ENCODE measurements around the gene ACTN2. TPM values are rescaled to one million over a fixed set of nuclear protein-coding genes. Genes with fewer than 3 reads are reported as not detected.
"Not testable (repeated sequence)": the region's sequence is repeated elsewhere in the genome, so short reads cannot be mapped to it uniquely, and the experiment has no call there.

The ACTN2 gene
- total RNA-seq = not detected in 2 replicates

DNA sequence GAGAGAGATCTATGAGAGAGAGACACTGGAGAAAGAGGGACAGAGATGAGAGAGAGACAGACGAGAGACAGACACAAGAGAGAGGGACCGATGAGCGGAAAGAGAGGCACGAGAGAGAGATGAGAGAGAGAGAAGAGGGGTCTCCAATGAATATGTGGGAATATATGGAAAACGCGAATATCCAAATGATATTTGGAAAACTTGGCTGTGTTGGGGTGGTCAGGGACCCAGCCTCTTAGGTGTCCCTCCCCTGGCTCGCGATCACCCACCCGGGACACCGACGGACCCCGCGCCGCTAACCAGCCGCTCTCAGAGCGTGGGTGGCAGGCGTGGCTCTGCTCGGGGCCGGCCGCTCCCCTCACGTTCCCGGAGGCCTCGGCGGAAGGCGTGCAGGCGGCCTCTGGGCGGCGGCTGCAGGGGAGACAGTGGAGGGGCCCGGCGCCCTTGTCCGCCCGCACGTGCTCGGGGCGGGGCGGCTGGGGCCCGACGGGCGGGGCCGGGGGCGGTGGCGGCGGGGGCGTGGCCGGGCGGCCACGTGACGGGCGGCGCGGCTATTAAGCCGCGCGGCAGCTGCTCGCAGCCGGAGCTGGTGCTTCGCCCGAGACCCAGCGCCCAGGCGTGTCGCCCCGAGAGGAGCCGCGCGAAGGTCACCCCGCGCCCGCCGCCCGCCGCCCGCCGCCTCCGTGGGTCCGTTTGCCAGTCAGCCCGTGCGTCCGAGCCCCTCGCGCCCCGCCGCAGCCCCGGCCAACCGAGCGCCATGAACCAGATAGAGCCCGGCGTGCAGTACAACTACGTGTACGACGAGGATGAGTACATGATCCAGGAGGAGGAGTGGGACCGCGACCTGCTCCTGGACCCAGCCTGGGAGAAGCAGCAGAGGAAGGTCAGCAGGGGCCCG is at the start of gene ACTN2:
ACTN2 (plus strand) TSS at position 583 of the 898 bp plus-strand sequence; CDS start at position 758, 175 bp downstream.
- intact Hi-C loops (cut with micrococcal nuclease) = loop anchor here (2.0 to 5.0 kb wide), 4 partner anchors 84 to 404 kb away; partner anchors contain the start of genes ERO1B, HEATR1 and MTR

GRCh38 chr1:236638945-236639344 is 47.4 kb upstream of the ACTN2 start:
- intact Hi-C loops (cut with micrococcal nuclease) = no loop called here

DNA sequence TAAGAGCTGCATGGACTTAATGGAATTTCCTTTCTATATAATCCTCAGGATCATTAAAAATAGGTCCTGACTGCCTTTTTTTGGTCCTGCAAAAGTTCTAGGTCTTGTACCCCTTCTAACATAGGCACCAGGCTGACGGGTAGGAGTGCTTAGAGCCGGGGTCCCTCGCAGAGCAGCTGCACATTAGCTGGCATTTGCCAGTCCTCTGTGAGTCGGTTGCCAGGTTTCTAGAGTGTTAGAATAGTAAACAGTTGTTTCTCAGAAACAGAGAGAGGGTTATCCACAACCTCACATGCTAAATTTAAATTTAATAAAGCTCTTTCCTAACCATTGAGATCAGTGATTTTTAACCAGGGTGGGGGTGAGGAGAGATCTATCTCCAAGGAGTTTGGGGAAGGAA is 46.6 kb upstream of the ACTN2 start:
- intact Hi-C loops (cut with micrococcal nuclease) = no loop called here

GRCh38 chr1:236642763-236643162 is 43.5 kb upstream of the ACTN2 start:
- intact Hi-C loops (cut with micrococcal nuclease) = no loop called here

DNA sequence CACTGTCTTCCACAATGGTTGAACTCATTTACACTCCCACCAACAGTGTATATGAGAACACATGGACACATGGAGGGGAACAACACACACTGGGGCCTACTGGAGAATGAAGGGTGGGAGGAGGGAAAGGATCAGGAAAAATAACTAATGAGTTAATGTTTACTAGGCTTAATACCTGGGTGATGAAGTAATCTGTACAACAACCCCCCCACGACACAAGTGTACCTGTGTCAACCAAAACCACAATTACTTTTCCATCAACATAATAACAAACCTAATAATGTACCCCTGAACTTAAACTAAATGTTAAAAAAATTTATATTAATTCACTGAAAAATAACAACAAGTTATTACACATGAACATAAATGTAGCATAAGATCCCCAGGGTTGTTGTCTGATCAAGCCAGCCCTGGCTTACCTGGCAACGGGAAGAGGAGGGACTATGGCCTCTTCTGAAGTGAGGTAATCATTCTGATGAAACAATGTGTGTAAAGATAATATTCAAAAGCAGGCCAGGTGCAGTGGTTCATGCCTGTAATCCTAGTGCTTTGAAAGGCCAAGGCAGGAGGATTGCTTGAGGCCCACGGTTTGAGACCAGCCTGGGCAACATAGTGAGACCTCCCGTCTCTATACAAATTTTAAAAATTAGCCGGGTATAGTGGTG is 41.2 kb upstream of the ACTN2 start:
- intact Hi-C loops (cut with micrococcal nuclease) = no loop called here

GRCh38 chr1:236654511-236654910 is 31.8 kb upstream of the ACTN2 start:
- intact Hi-C loops (cut with micrococcal nuclease) = no loop called here

- intact Hi-C loops (cut with micrococcal nuclease) = no loop called here
These were observed 31.3 kb upstream of the ACTN2 start for GRCh38 chr1:236654957-236655356.

- intact Hi-C loops (cut with micrococcal nuclease) = no loop called here
These were observed 28.9 kb upstream of the ACTN2 start for GRCh38 chr1:236657398-236657797.

GRCh38 chr1:236659792-236660587 is 26.3 kb upstream of the ACTN2 start:
- intact Hi-C loops (cut with micrococcal nuclease) = no loop called here

- intact Hi-C loops (cut with micrococcal nuclease) = no loop called here
These were observed 22.4 kb upstream of the ACTN2 start for GRCh38 chr1:236663934-236664333.

DNA sequence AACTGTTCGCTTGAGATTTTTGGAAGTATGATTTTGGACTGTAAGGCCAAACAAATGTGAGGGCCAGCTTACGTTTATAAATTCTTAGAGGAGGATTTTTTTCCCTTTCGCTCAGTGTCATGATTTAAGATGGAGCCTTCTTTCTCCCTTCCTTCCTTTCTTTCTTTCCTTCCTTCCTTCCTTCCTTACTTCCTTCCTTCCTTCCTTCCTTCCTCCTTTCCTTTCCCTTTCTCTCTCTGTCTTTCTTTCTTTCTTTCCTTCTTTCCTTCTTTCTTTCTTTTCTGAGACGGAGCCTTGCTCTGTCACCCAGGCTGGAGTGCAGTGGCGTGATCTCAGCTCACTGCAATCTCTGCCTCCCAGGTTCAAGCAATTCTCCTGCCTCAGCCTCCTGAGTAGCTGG is 17.4 kb upstream of the ACTN2 start:
- intact Hi-C loops (cut with micrococcal nuclease) = not testable (repeated sequence)

- intact Hi-C loops (cut with micrococcal nuclease) = no loop called here
These were observed 16.2 kb upstream of the ACTN2 start for GRCh38 chr1:236670060-236670459.

- intact Hi-C loops (cut with micrococcal nuclease) = no loop called here
These were observed 12.9 kb upstream of the ACTN2 start for GRCh38 chr1:236673289-236673919.

- intact Hi-C loops (cut with micrococcal nuclease) = no loop called here
These were observed 8.6 kb upstream of the ACTN2 start for GRCh38 chr1:236677641-236678235.

- intact Hi-C loops (cut with micrococcal nuclease) = no loop called here
These were observed 5.1 kb upstream of the ACTN2 start for GRCh38 chr1:236681219-236681618.

DNA sequence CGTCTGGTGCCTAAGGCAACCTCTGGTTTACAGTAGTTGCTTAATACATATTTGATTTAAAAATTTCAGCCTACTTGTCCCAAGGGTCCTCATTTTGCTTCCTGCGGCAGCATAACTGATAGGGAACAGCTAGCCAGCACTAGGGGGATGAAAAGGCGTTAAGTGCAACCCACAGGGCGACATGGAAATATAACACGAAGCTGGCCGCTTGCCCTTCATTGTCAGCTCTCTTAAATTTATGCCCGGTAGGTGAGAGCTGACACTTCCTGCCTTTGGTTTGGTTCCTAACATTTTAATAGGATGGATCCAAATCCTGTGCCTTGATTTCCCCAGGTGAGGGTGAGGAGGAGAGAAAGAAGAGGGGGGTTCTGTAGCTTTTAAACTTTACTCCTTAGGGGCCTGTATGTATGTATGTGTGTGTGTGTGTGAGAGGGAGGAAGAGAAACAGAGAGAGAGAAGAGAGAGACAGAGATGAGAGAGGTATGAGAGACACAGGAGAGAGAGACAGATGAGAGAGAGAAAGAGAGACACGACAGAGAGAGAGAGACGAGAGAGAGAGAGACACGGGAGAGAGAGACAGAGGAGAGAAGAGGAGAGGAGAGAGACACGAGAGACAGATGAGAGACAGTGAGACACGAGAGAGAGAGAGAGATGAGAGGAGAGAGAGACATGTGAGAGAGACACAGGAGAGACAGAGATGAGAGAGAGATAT is 938 bp upstream of the ACTN2 start:
- intact Hi-C loops (cut with micrococcal nuclease) = loop anchor here (5.0 kb wide), 3 partner anchors 83 to 403 kb away; partner anchors contain the start of genes ERO1B and HEATR1

DNA sequence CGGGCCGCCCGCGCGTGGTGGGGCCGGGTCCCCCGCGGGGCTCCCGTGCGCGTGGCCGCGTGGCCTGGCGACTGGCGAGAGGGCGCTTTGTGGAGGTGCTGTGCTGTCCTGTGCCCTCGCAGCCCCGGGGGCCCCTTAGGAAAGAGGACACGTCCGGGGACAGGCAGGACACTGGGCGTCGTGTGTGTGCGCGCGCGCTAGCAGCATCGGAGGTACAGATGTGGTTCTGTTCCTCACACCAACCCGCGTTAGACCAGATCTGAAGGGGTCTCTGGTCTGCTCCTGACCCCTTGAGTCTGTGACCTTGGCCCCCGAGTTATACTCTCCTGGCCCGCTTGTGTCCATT is 489 bp downstream of the ACTN2 start:
- intact Hi-C loops (cut with micrococcal nuclease) = loop anchor here (2.0 to 5.0 kb wide), 4 partner anchors 84 to 404 kb away; partner anchors contain the start of genes ERO1B, HEATR1 and MTR

GRCh38 chr1:236687273-236687672 is 974 bp downstream of the ACTN2 start:
- intact Hi-C loops (cut with micrococcal nuclease) = loop anchor here (2.0 to 5.0 kb wide), 4 partner anchors 85 to 405 kb away; partner anchors contain the start of genes ERO1B, HEATR1 and MTR

GRCh38 chr1:236688705-236689104 is 2.4 kb downstream of the ACTN2 start:
- intact Hi-C loops (cut with micrococcal nuclease) = loop anchor here (5.0 kb wide), 3 partner anchors 86 to 406 kb away; partner anchors contain the start of genes ERO1B and HEATR1

Data from T-helper 1 cell treated with Interleukin-12 subunit alpha and Interleukin-12 subunit beta and Interleukin-4 antibody, amounts not matched to agents 30 ng/mL and 1 ng/mL, for 36 hours (primary cell).